Measurements from ENCODE around the gene PALMD. TPM values are rescaled to one million over a fixed set of nuclear protein-coding genes. Genes with fewer than 3 reads are reported as not detected.

The PALMD gene
- total RNA-seq, 1 donor from 2014 or later = 39.5 TPM

DNA sequence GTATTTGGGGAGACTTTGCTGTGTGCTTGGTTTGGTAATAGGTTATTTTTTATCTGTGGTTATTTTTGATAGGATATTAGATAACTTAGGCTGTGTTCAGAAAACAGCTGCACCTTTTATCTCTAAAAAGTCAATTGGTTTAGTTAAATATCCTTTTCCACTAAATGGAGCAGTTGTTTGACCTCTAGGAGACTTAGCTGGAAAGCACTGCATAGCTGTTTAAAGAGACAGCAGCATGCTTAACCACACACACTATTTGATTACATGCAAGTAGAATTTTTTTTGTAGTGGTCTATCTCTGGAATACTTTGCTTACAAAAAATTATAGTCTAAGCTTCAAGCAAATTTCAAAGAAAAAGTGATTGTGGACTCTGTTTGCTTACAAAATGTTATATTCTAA lies 6.5 kb upstream of the PALMD start:
- no peak for DNase-seq (ENCODE audit: extremely low spot score in 2 of 2)
- Histone ChIP-seq H3K9me3 (no peaks in the 10 kb centered on the region), H3K36me3 (no peaks in the 10 kb centered on the region), H3K4me1 (peaks cover 10% of the 10 kb centered on the region), H3K27ac (no peak overlapping the region), H3K27me3 (no peaks in the 10 kb centered on the region), H3K4me3 (no peak overlapping the region)
- intact Hi-C loops (cut with DNase I) = no loop called here
- TF ChIP-seq, protein P1, sequence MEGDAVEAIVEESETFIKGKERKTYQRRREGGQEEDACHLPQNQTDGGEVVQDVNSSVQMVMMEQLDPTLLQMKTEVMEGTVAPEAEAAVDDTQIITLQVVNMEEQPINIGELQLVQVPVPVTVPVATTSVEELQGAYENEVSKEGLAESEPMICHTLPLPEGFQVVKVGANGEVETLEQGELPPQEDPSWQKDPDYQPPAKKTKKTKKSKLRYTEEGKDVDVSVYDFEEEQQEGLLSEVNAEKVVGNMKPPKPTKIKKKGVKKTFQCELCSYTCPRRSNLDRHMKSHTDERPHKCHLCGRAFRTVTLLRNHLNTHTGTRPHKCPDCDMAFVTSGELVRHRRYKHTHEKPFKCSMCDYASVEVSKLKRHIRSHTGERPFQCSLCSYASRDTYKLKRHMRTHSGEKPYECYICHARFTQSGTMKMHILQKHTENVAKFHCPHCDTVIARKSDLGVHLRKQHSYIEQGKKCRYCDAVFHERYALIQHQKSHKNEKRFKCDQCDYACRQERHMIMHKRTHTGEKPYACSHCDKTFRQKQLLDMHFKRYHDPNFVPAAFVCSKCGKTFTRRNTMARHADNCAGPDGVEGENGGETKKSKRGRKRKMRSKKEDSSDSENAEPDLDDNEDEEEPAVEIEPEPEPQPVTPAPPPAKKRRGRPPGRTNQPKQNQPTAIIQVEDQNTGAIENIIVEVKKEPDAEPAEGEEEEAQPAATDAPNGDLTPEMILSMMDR (IDR thresholded peaks at IDR 0.05) = no peak
- TF ChIP-seq POLR2A (IDR thresholded peaks at IDR 0.05) = no peak
- TF ChIP-seq POLR2AphosphoS5 (IDR thresholded peaks at IDR 0.05; ENCODE audit: insufficient read depth in 1 of 2, low read depth in 1 of 2) = no peak

DNA sequence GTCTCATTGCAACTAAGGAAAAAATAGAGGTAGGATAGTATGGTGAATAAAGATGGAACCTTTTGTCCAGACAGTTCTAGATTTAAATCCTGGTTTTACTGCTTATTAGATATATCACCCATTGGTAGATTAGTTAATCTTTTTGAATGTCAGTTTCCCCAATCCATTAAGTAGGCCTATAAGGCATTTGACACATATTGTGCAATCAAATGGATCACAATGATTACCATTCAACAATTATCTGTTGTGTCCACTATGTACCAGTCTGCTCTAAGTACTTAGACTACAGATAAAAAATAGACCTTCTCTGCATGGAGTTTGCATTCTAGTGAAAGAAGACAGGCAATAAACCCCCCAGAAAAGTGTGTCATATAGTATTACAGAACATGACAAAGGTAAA lies 6.0 kb upstream of the PALMD start:
- Histone ChIP-seq H3K36me3 (no peaks in the 10 kb centered on the region), H3K4me3 (no peak overlapping the region), H3K4me1 (peaks cover 10% of the 10 kb centered on the region), H3K27me3 (no peaks in the 10 kb centered on the region), H3K9me3 (no peaks in the 10 kb centered on the region), H3K27ac (no peak overlapping the region)
- TF ChIP-seq, protein P1 (IDR thresholded peaks at IDR 0.05) = no peak
- TF ChIP-seq POLR2AphosphoS5 (IDR thresholded peaks at IDR 0.05; ENCODE audit: insufficient read depth in 1 of 2, low read depth in 1 of 2) (no peak), POLR2A (IDR thresholded peaks at IDR 0.05) (no peak)
- intact Hi-C loops (cut with DNase I) = no loop called here
- DNase-seq (ENCODE audit: extremely low spot score in 2 of 2) = no peak

DNA sequence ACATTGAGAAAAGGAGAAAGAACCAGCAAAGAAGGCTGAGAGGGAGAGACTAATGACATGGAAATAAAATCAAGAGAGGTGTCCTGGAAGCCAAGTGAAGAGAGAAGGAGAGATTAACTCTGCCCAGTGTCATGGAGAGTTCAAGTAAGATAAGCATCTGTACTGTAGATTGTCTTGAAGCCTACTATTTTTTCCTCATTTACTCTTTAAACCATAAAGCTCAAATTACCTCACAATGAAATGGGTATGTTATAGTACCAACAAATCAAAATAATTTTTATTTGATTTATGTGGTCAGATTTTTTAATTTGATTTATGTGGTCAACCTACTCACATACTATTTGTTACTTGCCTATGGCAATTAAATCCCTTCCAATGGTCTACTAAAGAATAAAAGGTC lies 5.2 kb upstream of the PALMD start:
- TF ChIP-seq, protein P1 (IDR thresholded peaks at IDR 0.05) = no peak
- H3K36me3 ChIP-seq = no peaks in the 10 kb centered on the region
- H3K4me1 ChIP-seq = peaks cover 16% of the 10 kb centered on the region
- no peak for DNase-seq (ENCODE audit: extremely low spot score in 2 of 2)
- no peak overlapping the region for H3K4me3 ChIP-seq
- no peaks in the 10 kb centered on the region for H3K27me3 ChIP-seq
- no peaks in the 10 kb centered on the region for H3K9me3 ChIP-seq
- H3K27ac ChIP-seq = no peak overlapping the region
- intact Hi-C loops (cut with DNase I) = no loop called here

DNA sequence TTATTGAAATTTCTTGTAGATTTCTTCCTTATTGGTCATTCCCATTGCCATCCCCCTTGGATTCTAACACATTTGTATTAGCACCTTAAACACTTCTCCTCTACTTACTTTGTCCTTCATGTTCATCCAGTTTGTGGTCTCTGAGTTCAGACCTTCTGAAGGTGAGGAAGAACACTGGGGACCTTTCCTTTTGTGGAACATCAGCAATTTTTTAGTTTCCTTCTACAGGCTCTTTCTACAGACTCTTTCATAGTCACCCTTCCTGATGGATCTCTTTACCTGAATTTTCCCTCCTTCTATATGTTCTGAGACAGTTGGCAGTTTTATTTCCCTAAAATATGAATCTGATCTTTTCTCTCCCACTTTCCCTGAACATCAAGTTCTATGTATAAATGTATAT lies 4.4 kb upstream of the PALMD start:
- peaks cover 16% of the 10 kb centered on the region for H3K4me1 ChIP-seq
- H3K4me3 ChIP-seq = no peak overlapping the region
- H3K27ac ChIP-seq = no peak overlapping the region
- intact Hi-C loops (cut with DNase I) = no loop called here
- H3K36me3 ChIP-seq = no peaks in the 10 kb centered on the region
- TF ChIP-seq POLR2AphosphoS5 (IDR thresholded peaks at IDR 0.05; ENCODE audit: insufficient read depth in 1 of 2, low read depth in 1 of 2) (no peak), POLR2A (IDR thresholded peaks at IDR 0.05) (no peak)
- TF ChIP-seq, protein P1 (IDR thresholded peaks at IDR 0.05) = no peak
- H3K27me3 ChIP-seq = no peaks in the 10 kb centered on the region
- no peak for DNase-seq (ENCODE audit: extremely low spot score in 2 of 2)
- H3K9me3 ChIP-seq = no peaks in the 10 kb centered on the region

DNA sequence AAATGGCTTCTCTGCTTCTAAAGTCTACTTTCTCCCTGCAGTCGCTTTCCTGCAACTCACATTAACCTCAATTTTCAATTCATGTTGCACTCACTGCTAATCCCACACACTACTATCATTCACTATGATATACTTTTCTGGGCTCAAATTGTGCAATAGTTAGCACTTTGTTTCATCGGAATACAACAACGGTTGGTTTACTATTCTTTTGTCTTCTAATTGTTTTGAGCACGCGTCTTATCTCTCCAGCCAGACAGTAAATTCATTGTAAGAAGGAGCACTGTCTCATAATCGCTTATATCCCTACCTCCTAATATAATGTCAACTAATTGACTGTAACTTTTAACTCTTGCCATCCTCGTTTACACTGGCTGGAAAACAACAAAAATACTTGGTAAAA lies 3.9 kb upstream of the PALMD start:
- intact Hi-C loops (cut with DNase I) = no loop called here
- Histone ChIP-seq H3K27ac (no peak overlapping the region), H3K27me3 (no peaks in the 10 kb centered on the region), H3K4me3 (no peak overlapping the region), H3K4me1 (peaks cover 15% of the 10 kb centered on the region), H3K9me3 (no peaks in the 10 kb centered on the region), H3K36me3 (no peaks in the 10 kb centered on the region)
- TF ChIP-seq, protein P1 (IDR thresholded peaks at IDR 0.05) = no peak
- no peak for TF ChIP-seq POLR2A (IDR thresholded peaks at IDR 0.05)
- DNase-seq (ENCODE audit: extremely low spot score in 2 of 2) = no peak
